Skeletal muscle satellite cell (primary cell): ENCODE measurements around the gene DHRS2.
"Not testable (repeated sequence)": the region's sequence is repeated elsewhere in the genome, so short reads cannot be mapped to it uniquely, and the experiment has no call there.

Source experiments
- H3K27me3 ChIP-seq: 2 replicates; pipeline ENCODE4 v1.7.0; 2013; ENCODE audit warnings: low read length; ENCODE audit not compliant: control insufficient read depth, insufficient read depth
- H3K36me3 ChIP-seq: 2 replicates; pipeline ENCODE4 v1.7.0; 2013; ENCODE audit warnings: mild to moderate bottlenecking, control low read depth, low read length; ENCODE audit not compliant: insufficient read depth
- H3K4me1 ChIP-seq: 2 replicates; pipeline ENCODE4 v1.7.0; 2013; ENCODE audit warnings: low read length; ENCODE audit not compliant: control insufficient read depth, insufficient read depth
- H3K4me2 ChIP-seq: 2 replicates; pipeline ENCODE4 v1.7.0; 2013; ENCODE audit warnings: mild to moderate bottlenecking, low read length
- H3K4me3 ChIP-seq: 2 replicates; pipeline ENCODE4 v1.7.0; 2013; ENCODE audit warnings: low read length
- H3K9ac ChIP-seq: 2 replicates; pipeline ENCODE4 v1.7.0; 2013; ENCODE audit warnings: mild to moderate bottlenecking, low read depth, low read length, moderate library complexity
- H3K9me3 ChIP-seq: replicated peaks from 2 replicates; pipeline ENCODE4 v1.7.0; 2013; ENCODE audit warnings: mild to moderate bottlenecking, control low read depth, low read length

The DHRS2 gene

GRCh38 chr14:23604148-23604547 is 32.0 kb upstream of the DHRS2 start:
- Histone ChIP-seq H3K4me1 (no peaks in the 10 kb centered on the region), H3K4me3 (no peak overlapping the region), H3K9me3 (no peaks in the 10 kb centered on the region), H3K4me2 (no peak overlapping the region), H3K36me3 (no peaks in the 10 kb centered on the region), H3K27me3 (peaks cover 12% of the 10 kb centered on the region), H3K9ac (no peak overlapping the region)

GRCh38 chr14:23604675-23605170 is 31.4 kb upstream of the DHRS2 start:
- Histone ChIP-seq H3K36me3 (no peaks in the 10 kb centered on the region), H3K4me2 (no peak overlapping the region), H3K4me1 (no peaks in the 10 kb centered on the region), H3K9ac (no peak overlapping the region), H3K27me3 (peaks cover 12% of the 10 kb centered on the region), H3K9me3 (no peaks in the 10 kb centered on the region), H3K4me3 (no peak overlapping the region)

- Histone ChIP-seq H3K27me3 (peaks cover 17% of the 10 kb centered on the region), H3K4me2 (no peak overlapping the region), H3K36me3 (no peaks in the 10 kb centered on the region), H3K4me1 (no peaks in the 10 kb centered on the region), H3K9ac (no peak overlapping the region), H3K4me3 (no peak overlapping the region), H3K9me3 (no peaks in the 10 kb centered on the region)
Measured at GRCh38 chr14:23605931-23606585, 30.1 kb upstream of the DHRS2 start.

- H3K4me1 ChIP-seq, result no peaks in the 10 kb centered on the region
- H3K4me3 ChIP-seq, result no peak overlapping the region
- no peaks in the 10 kb centered on the region for H3K9me3 ChIP-seq
- no peaks in the 10 kb centered on the region for H3K36me3 ChIP-seq
- no peak overlapping the region for H3K9ac ChIP-seq
- H3K4me2 ChIP-seq, result no peak overlapping the region
- H3K27me3 ChIP-seq, result peaks cover 23% of the 10 kb centered on the region
Measured at GRCh38 chr14:23608454-23608853, 27.7 kb upstream of the DHRS2 start.

- no peaks in the 10 kb centered on the region for H3K4me1 ChIP-seq
- H3K9ac ChIP-seq, result no peak overlapping the region
- no peaks in the 10 kb centered on the region for H3K36me3 ChIP-seq
- no peak overlapping the region for H3K4me2 ChIP-seq
- no peaks in the 10 kb centered on the region for H3K9me3 ChIP-seq
- peaks cover 23% of the 10 kb centered on the region for H3K27me3 ChIP-seq
- H3K4me3 ChIP-seq, result no peak overlapping the region
Measured at GRCh38 chr14:23609001-23609400, 27.2 kb upstream of the DHRS2 start.

GRCh38 chr14:23609411-23610089 is 26.6 kb upstream of the DHRS2 start:
- not testable (repeated sequence) for H3K4me3 ChIP-seq, H3K36me3 ChIP-seq, H3K4me2 ChIP-seq, H3K4me1 ChIP-seq, H3K9ac ChIP-seq, H3K9me3 ChIP-seq
- peaks cover 25% of the 10 kb centered on the region for H3K27me3 ChIP-seq

- no peak overlapping the region for H3K4me2 ChIP-seq
- H3K9me3 ChIP-seq, result no peaks in the 10 kb centered on the region
- H3K4me3 ChIP-seq, result no peak overlapping the region
- no peaks in the 10 kb centered on the region for H3K36me3 ChIP-seq
- no peak overlapping the region for H3K9ac ChIP-seq
- H3K27me3 ChIP-seq, result peaks cover 27% of the 10 kb centered on the region
- no peaks in the 10 kb centered on the region for H3K4me1 ChIP-seq
Measured at GRCh38 chr14:23610090-23610814, 25.9 kb upstream of the DHRS2 start.

- Histone ChIP-seq H3K9me3 (no peaks in the 10 kb centered on the region), H3K9ac (no peak overlapping the region), H3K27me3 (peaks cover 32% of the 10 kb centered on the region), H3K36me3 (no peaks in the 10 kb centered on the region), H3K4me2 (no peak overlapping the region), H3K4me3 (no peak overlapping the region), H3K4me1 (no peaks in the 10 kb centered on the region)
Measured at GRCh38 chr14:23610815-23611289, 25.3 kb upstream of the DHRS2 start.

GRCh38 chr14:23612354-23612732 is 23.8 kb upstream of the DHRS2 start:
- H3K9me3 ChIP-seq, result no peaks in the 10 kb centered on the region
- no peak overlapping the region for H3K9ac ChIP-seq
- H3K4me1 ChIP-seq, result no peaks in the 10 kb centered on the region
- peaks cover 30% of the 10 kb centered on the region for H3K27me3 ChIP-seq
- no peaks in the 10 kb centered on the region for H3K36me3 ChIP-seq
- H3K4me3 ChIP-seq, result no peak overlapping the region
- no peak overlapping the region for H3K4me2 ChIP-seq

- Histone ChIP-seq H3K4me1 (no peaks in the 10 kb centered on the region), H3K9ac (no peak overlapping the region), H3K4me2 (no peak overlapping the region), H3K4me3 (no peak overlapping the region), H3K27me3 (peaks cover 28% of the 10 kb centered on the region), H3K9me3 (no peaks in the 10 kb centered on the region), H3K36me3 (no peaks in the 10 kb centered on the region)
Measured at GRCh38 chr14:23612802-23613201, 23.4 kb upstream of the DHRS2 start.

- Histone ChIP-seq H3K4me2 (no peak overlapping the region), H3K36me3 (no peaks in the 10 kb centered on the region), H3K4me1 (no peaks in the 10 kb centered on the region), H3K9ac (no peak overlapping the region), H3K9me3 (no peaks in the 10 kb centered on the region), H3K4me3 (no peak overlapping the region), H3K27me3 (peaks cover 28% of the 10 kb centered on the region)
Measured at GRCh38 chr14:23613242-23614070, 22.7 kb upstream of the DHRS2 start.
